Heart left ventricle (tissue), 13 donors: Measurements from ENCODE around the gene POM121L12.

ENCODE experiments used
- POLR2A ChIP-seq, 2 donors: fragments of 450-650 bp; IDR thresholded peaks; one replicate each; pipeline ENCODE4 v1.6.1; 2017; ENCODE audit warnings: antibody characterized with exemption in 2 of 2, mild to moderate bottlenecking in 2 of 2, moderate library complexity in 2 of 2
- TF ChIP-seq, protein P1 (sequence below), 12 donors: fragments of 200-600 bp; sonication (generic) in 4 of 12; IDR thresholded peaks; one replicate each; pipeline versions ENCODE4 v1.5.0 to v1.8.0; 2018 to 2022; ENCODE audit warnings: antibody characterized with exemption in 12 of 12, mild to moderate bottlenecking in 5 of 12
- donor health status: ischemic (EF 13 %, LVEDD 7.1; RV severe dilation, severe dysfunction).
- donor health status: DM: no; HTN: yes; CAD: no.
- donor health status: DM: no; HTN: no; CAD: no.
- donor health status: ischemic (EF 25% LVEDD 6.9; RV normal size, moderate dysfunction).
- donor health status: ischemic (EF 25% LVEDD 5.7; RV mildly dilated, moderate dysfunction).
- donor health status: ischemic (EF 35%, LVEDD 5.7; RV mildly dilated, moderate dysfunction).
- donor health status: nonischemic (EF 11% LVEDD 7.7; RV severe dilation, severe dysfunction).
- donor health status: DM: yes; HTN: yes; CAD: no.
- donor health status: PGD.
- donor health status: ischemic (EF 29% LVEDD 5.4; RV normal size, mild dysfunction).
- donor health status: nonischemic (EF 23%, LVEDD 6.1; RV moderate dilation, normal function).

DNA sequence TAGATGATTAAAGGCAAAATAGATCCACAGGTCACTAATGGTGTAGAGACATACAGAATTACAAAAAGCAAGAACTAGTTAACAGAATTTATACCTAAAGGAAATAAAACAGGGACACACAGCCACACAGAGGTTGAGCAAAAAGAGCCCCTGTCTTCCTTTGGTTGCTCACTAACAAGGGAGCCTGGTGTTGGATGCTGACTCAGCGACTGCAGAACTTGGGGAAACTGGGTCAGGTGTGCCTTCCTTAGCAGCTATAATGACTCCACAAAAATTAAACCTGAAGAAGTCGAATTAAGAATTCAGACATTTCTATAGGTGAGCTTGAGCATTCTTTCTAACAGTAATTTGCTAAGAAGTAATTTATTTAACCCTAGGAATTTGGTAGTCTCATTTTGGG lies 15.0 kb downstream of the POM121L12 start:
- TF ChIP-seq, protein P1, sequence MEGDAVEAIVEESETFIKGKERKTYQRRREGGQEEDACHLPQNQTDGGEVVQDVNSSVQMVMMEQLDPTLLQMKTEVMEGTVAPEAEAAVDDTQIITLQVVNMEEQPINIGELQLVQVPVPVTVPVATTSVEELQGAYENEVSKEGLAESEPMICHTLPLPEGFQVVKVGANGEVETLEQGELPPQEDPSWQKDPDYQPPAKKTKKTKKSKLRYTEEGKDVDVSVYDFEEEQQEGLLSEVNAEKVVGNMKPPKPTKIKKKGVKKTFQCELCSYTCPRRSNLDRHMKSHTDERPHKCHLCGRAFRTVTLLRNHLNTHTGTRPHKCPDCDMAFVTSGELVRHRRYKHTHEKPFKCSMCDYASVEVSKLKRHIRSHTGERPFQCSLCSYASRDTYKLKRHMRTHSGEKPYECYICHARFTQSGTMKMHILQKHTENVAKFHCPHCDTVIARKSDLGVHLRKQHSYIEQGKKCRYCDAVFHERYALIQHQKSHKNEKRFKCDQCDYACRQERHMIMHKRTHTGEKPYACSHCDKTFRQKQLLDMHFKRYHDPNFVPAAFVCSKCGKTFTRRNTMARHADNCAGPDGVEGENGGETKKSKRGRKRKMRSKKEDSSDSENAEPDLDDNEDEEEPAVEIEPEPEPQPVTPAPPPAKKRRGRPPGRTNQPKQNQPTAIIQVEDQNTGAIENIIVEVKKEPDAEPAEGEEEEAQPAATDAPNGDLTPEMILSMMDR (IDR thresholded peaks at IDR 0.05) = no peak
- no peak for TF ChIP-seq POLR2A (IDR thresholded peaks at IDR 0.05)
